GM10248 (cell line): ENCODE data around the gene PET117.
"Not testable (repeated sequence)": the region's sequence is repeated elsewhere in the genome, so short reads cannot be mapped to it uniquely, and the experiment has no call there.

ENCODE experiments used
- CTCF ChIA-PET: fragments of 300-600 bp; sonication (Branson Sonifier 250); formaldehyde crosslinking; extraction: SDS; loops from one replicate; lab custom pipeline; 2021; ENCODE audit warnings: antibody characterized with exemption; lab: Yijun Ruan, JAX
- POLR2A ChIA-PET: fragments of 350-650 bp; sonication (Branson Sonifier 250); formaldehyde crosslinking; extraction: SDS; loops from one replicate; lab custom pipeline; 2020; ENCODE audit warnings: antibody characterized with exemption; lab: Yijun Ruan, JAX
- DNase-seq: peaks from one replicate; pipeline ENCODE4 v3.0.0; 2012; ENCODE audit errors: extremely low spot score
- TF ChIP-seq, protein P1 (sequence below): IDR thresholded peaks from 2 replicates; pipeline ENCODE4 v1.5.1; 2012; ENCODE audit warnings: mild to moderate bottlenecking, low read depth; ENCODE audit errors: extremely low read depth, missing control alignments, control extremely low read depth

Gene PET117

DNA sequence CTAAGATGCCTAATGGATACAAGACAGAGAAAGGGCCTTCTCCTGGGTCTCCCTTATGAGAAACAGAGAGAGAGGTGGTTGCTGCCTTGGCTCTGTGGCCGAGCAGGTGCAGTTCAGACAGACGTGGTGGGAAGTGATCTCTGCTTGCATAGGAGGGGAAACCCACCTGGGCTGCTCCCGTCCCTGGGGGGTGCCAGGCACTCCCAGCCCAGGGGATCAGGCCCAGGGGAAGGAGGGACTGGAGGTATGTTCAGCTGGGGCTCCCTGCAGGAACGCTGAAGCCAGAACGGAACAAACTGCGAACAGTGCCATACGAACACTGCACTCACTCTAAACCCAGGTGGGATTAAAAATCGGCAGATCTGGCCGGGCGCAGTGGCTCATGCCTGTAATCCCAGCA lies 44.3 kb upstream of the PET117 start:
- TF ChIP-seq, protein P1, sequence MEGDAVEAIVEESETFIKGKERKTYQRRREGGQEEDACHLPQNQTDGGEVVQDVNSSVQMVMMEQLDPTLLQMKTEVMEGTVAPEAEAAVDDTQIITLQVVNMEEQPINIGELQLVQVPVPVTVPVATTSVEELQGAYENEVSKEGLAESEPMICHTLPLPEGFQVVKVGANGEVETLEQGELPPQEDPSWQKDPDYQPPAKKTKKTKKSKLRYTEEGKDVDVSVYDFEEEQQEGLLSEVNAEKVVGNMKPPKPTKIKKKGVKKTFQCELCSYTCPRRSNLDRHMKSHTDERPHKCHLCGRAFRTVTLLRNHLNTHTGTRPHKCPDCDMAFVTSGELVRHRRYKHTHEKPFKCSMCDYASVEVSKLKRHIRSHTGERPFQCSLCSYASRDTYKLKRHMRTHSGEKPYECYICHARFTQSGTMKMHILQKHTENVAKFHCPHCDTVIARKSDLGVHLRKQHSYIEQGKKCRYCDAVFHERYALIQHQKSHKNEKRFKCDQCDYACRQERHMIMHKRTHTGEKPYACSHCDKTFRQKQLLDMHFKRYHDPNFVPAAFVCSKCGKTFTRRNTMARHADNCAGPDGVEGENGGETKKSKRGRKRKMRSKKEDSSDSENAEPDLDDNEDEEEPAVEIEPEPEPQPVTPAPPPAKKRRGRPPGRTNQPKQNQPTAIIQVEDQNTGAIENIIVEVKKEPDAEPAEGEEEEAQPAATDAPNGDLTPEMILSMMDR = no peak
- ChIA-PET POLR2A (no interaction called here), CTCF (no interaction called here)
- no peak for DNase-seq

DNA sequence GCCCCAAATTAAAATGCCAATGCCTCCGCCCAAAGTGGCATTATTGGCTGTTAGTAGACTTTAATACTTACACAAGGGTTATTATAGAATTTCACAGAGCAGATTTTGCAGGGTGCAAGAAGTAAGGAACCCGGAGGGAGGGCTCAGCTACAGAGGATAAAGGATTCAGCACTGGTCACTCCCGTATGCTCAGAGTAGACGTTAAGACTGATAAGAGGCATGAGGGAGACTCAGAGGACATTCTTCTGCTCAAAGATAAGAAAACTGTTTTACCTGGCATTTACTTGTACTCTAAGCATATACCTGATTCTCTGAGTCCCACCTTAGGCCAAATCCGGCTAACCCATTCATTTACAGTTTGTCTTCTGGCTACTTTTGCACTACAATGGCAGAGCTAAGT lies 43.5 kb upstream of the PET117 start:
- POLR2A ChIA-PET = no interaction called here

DNA sequence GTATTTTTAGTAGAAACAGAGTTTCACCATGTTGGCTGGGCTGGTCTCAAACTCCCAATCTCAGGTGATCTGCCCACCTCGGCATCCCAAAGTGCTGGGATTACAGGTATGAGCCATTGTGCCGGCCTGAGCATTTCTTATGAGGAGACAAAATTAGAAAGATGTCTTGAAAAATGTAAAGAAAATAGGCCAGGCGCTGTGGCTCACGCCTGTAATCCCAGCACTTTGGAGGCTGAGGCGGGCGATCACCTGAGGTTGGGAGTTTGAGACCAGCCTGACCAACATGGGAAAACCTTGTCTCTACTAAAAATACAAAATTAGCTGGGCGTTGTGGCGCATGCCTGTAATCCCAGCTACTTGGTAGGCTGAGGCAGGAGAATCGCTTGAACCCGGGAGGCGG lies 37.1 kb upstream of the PET117 start:
- CTCF ChIA-PET, POLR2A ChIA-PET, DNase-seq: not testable (repeated sequence)

More for the DNA sequence above, 43.5 kb upstream of the PET117 start:
- no peak for DNase-seq
- CTCF ChIA-PET = no interaction called here
- TF ChIP-seq, protein P1 = no peak

- CTCF ChIA-PET = interaction anchor here (1.3 kb wide), 1 partner anchor 15 kb away, joined by 4 read pairs; no protein-coding TSS in a partner anchor
- DNase-seq = no peak
- TF ChIP-seq, protein P1 = no peak
- POLR2A ChIA-PET = no interaction called here
Measured at GRCh38 chr20:18101125-18101810, 36.4 kb upstream of the PET117 start.

DNA sequence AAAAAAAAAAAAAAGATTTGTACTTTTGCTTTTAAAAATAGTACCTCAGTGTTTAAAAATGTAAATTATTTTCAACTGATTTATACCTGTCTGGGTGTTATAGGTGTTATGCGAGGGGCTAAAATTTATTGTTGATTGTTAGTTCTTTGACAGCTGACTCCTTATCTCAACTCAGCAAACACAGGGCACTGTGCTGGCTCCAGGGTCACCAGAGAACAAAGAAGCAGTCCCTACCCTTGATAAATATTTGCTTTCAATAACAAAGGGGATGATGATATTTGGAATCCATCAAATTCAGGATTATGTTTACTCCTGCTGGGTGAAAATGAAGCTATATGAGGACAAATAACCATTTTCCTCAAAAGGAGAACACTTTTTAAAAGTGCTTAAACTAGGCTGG lies 34.2 kb upstream of the PET117 start:
- no peak for DNase-seq
- POLR2A ChIA-PET = no interaction called here
- TF ChIP-seq, protein P1 = no peak
- CTCF ChIA-PET = interaction anchor here (1.2 kb wide), 1 partner anchor 19 kb away, joined by 3 read pairs; no protein-coding TSS in a partner anchor

- DNase-seq = no peak
- POLR2A ChIA-PET = no interaction called here
- TF ChIP-seq, protein P1 = no peak
- CTCF ChIA-PET = interaction anchor here (1.0 kb wide), 1 partner anchor 8 kb away, joined by 3 read pairs; no protein-coding TSS in a partner anchor
Measured at GRCh38 chr20:18108326-18108725, 29.3 kb upstream of the PET117 start.

GRCh38 chr20:18128574-18128973 lies 9.1 kb upstream of the PET117 start:
- CTCF ChIA-PET, DNase-seq, POLR2A ChIA-PET: not testable (repeated sequence)
